GM23338 (cell line): ENCODE measurements around the gene DGKG. TPM values are rescaled to one million over a fixed set of nuclear protein-coding genes. Genes with fewer than 3 reads are reported as not detected.

Source experiments
- ATAC-seq: fragments of 200-7000 bp; cut with Tn5 transposase; 3 replicates; pipeline ENCODE4 v1.9.1; 2020
- DNase-seq: peaks from one replicate; pipeline ENCODE4 v3.0.0-alpha.2; 2015; ENCODE audit warnings: low spot score
- H2AFZ ChIP-seq: fragments of 200-600 bp; sonication (generic); 2 replicates; pipeline ENCODE4 v1.8.0; 2016; ENCODE audit warnings: antibody characterized with exemption, mild to moderate bottlenecking, moderate library complexity
- H3F3A ChIP-seq: fragments of 200-600 bp; sonication (generic); replicated peaks from 2 replicates; pipeline ENCODE4 v1.8.0; 2017; ENCODE audit warnings: antibody characterized with exemption, mixed run types, low read depth
- H3K27ac ChIP-seq: fragments of 200-600 bp; sonication (generic); 2 replicates; pipeline ENCODE4 v1.6.1; 2016; ENCODE audit warnings: low read depth
- H3K27me3 ChIP-seq: fragments of 200-600 bp; sonication (generic); 2 replicates; pipeline ENCODE4 v1.8.0; 2016; ENCODE audit warnings: mild to moderate bottlenecking, mixed run types, moderate library complexity; ENCODE audit not compliant: insufficient read depth
- H3K36me3 ChIP-seq: fragments of 200-600 bp; sonication (generic); 2 replicates; pipeline ENCODE4 v1.8.0; 2016; ENCODE audit warnings: mild to moderate bottlenecking; ENCODE audit not compliant: insufficient read depth
- H3K4me1 ChIP-seq: fragments of 200-600 bp; sonication (generic); 2 replicates; pipeline ENCODE4 v1.8.0; 2016; ENCODE audit warnings: mild to moderate bottlenecking, moderate library complexity; ENCODE audit not compliant: insufficient read depth
- H3K4me2 ChIP-seq: fragments of 200-600 bp; sonication (generic); 2 replicates; pipeline ENCODE4 v1.7.1; 2017; ENCODE audit warnings: mixed run types
- H3K4me3 ChIP-seq: fragments of 200-600 bp; sonication (generic); 2 replicates; pipeline ENCODE4 v1.6.1; 2016; ENCODE audit warnings: mixed run types
- H3K79me2 ChIP-seq: fragments of 200-600 bp; sonication (generic); replicated peaks from 2 replicates; pipeline ENCODE4 v1.8.0; 2017; ENCODE audit warnings: mild to moderate bottlenecking; ENCODE audit not compliant: insufficient read depth
- H3K9me2 ChIP-seq: fragments of 200-600 bp; sonication (generic); 2 replicates; pipeline ENCODE4 v1.8.0; 2017; ENCODE audit not compliant: insufficient read depth
- H4K20me1 ChIP-seq: fragments of 200-600 bp; sonication (generic); replicated peaks from 2 replicates; pipeline ENCODE4 v1.8.0; 2017; ENCODE audit warnings: mild to moderate bottlenecking; ENCODE audit not compliant: insufficient read depth
- H3K27ac Mint-ChIP-seq: 2 replicates; pipeline ENCODE4 v1.8.0; 2020; ENCODE audit warnings: inconsistent platforms, mild to moderate bottlenecking, moderate library complexity, mixed read lengths
- H3K27me3 Mint-ChIP-seq: 3 replicates; pipeline ENCODE4 v1.8.0; 2022; ENCODE audit warnings: low read depth, mild to moderate bottlenecking, moderate library complexity, mixed read lengths, inconsistent platforms; ENCODE audit not compliant: insufficient read depth, poor library complexity
- H3K36me3 Mint-ChIP-seq: 3 replicates; pipeline ENCODE4 v1.8.0; 2021; ENCODE audit warnings: low read depth, mild to moderate bottlenecking, inconsistent platforms, moderate library complexity, mixed read lengths
- H3K4me1 Mint-ChIP-seq: 3 replicates; pipeline ENCODE4 v1.8.0; 2020; ENCODE audit warnings: mild to moderate bottlenecking, inconsistent platforms, mixed read lengths
- H3K4me3 Mint-ChIP-seq: 3 replicates; pipeline ENCODE4 v1.8.0; 2021; ENCODE audit warnings: moderate library complexity, mild to moderate bottlenecking, inconsistent platforms, mixed read lengths
- H3K9me3 Mint-ChIP-seq: 3 replicates; pipeline ENCODE4 v1.8.0; 2020; ENCODE audit warnings: moderate library complexity, mild to moderate bottlenecking, inconsistent platforms, mixed read lengths
- CREB1 ChIP-seq: fragments of 250-450 bp; sonication (Bioruptor Pico); IDR thresholded peaks from 2 replicates; pipeline ENCODE4 v1.5.0; 2020; ENCODE audit warnings: low read depth, mild to moderate bottlenecking, moderate library complexity
- CTCF ChIP-seq, 2 experiments: fragments of 200-600 bp in 1 of 2; sonication (generic) in 1 of 2; conservative IDR thresholded peaks; 2 replicates each; pipeline versions ENCODE4 v1.5.1 to v1.6.1; 2016 to 2017; ENCODE audit warnings: antibody characterized with exemption in 2 of 2, low read depth in 2 of 2, mild to moderate bottlenecking in 2 of 2, moderate library complexity in 1 of 2
- ETS1 ChIP-seq: IDR thresholded peaks from 2 replicates; pipeline ENCODE4 v1.6.1; 2016; ENCODE audit warnings: antibody characterized with exemption
- EZH2 ChIP-seq: fragments of 200-600 bp; sonication (generic); IDR thresholded peaks from one replicate; pipeline ENCODE4 v1.8.0; 2017; ENCODE audit warnings: antibody characterized with exemption, mild to moderate bottlenecking, low read depth; ENCODE audit not compliant: unreplicated experiment
- EZH2phosphoT487 ChIP-seq: fragments of 200-600 bp; sonication (generic); IDR thresholded peaks from one replicate; pipeline ENCODE4 v1.8.1; 2018; ENCODE audit warnings: antibody characterized with exemption; ENCODE audit not compliant: unreplicated experiment
- JUNB ChIP-seq: IDR thresholded peaks from one replicate; pipeline ENCODE4 v1.6.1; 2016; ENCODE audit warnings: antibody characterized with exemption; ENCODE audit not compliant: unreplicated experiment
- NANOG ChIP-seq: IDR thresholded peaks from 2 replicates; pipeline ENCODE4 v1.6.1; 2016; ENCODE audit warnings: antibody characterized with exemption, borderline replicate concordance
- POLR2AphosphoS5 ChIP-seq: IDR thresholded peaks from 2 replicates; pipeline ENCODE4 v1.6.1; 2016; ENCODE audit warnings: antibody characterized with exemption, low read depth
- STAT1 ChIP-seq: IDR thresholded peaks from one replicate; pipeline ENCODE4 v1.6.1; 2016; ENCODE audit warnings: antibody characterized with exemption; ENCODE audit not compliant: unreplicated experiment
- ZNF114 ChIP-seq: fragments of 250-450 bp; sonication (Bioruptor Pico); IDR thresholded peaks from 2 replicates; pipeline ENCODE4 v1.5.0; 2020; ENCODE audit warnings: mild to moderate bottlenecking, moderate library complexity
- ZNF331 ChIP-seq: fragments of 250-450 bp; sonication (Bioruptor Pico); IDR thresholded peaks from 2 replicates; pipeline ENCODE4 v1.5.0; 2020; ENCODE audit warnings: low read depth, mild to moderate bottlenecking, moderate library complexity
- polyA plus RNA-seq: library from polyadenylated mRNA; unstranded; fragments of >200 nt; fragmentation: Nextera tagmentation; extraction: Ambion mirVana; gene quantifications from 2 replicates; pipeline ENCODE4 v1.2.1, GENCODE V29; 2016
- total RNA-seq: library from RNA; depleted of rRNA; stranded (reverse); fragments of >200 nt; shearing (Covaris generic); gene quantifications from 2 replicates; pipeline ENCODE4 v1.2.3, GENCODE V29; 2014
- TF ChIP-seq, protein P1 (sequence below): fragments of 250-450 bp; sonication (Bioruptor Pico); IDR thresholded peaks from 2 replicates; pipeline ENCODE4 v1.5.0; 2020; ENCODE audit warnings: mild to moderate bottlenecking, moderate library complexity
- TF ChIP-seq, protein P2 (sequence below): IDR thresholded peaks from one replicate; pipeline ENCODE4 v1.6.1; 2018; ENCODE audit warnings: antibody characterized with exemption; ENCODE audit not compliant: unreplicated experiment

The DGKG gene
- total and polyA plus RNA-seq, 2 experiments from 2014 or later: 0.14 to 0.31 TPM

DNA sequence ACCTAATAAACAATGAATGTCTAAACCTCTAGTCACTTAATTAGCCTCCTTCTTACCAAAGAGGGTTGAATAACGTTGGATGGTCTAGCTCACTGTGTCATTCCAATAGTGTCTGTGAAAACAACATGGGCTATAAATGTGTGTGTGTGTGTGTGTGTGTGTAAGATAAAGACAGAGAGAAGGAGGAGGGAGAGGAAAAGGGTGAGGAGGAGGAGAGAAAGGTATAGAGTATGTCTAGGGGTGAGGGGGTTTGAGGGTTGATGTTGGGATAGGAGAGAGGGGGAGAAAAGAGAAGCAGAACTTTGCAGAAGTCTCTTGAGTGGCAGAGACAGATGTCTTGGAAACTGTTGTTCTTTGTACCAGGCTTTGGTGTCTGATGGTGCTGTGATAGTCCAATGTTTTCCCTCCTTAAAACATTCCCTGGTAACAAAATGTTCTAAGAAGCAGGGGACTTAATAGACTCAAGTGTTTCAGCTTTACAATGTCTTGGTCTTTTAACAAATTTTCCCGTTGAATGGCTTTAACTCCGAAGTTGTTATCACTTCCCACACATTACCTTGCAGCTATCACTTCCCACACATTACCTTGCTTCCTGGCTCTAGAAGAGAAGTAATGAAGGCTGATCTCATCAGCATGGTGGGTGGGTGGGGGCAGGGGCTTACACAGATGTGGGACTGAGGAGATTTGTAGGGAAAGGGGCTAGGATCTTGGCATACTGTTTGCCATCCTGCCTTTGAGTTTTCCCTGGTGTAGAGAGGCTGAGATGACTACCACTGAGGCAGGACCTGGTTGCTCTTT is 195.3 kb downstream of the DGKG start:
- TF ChIP-seq, protein P1, sequence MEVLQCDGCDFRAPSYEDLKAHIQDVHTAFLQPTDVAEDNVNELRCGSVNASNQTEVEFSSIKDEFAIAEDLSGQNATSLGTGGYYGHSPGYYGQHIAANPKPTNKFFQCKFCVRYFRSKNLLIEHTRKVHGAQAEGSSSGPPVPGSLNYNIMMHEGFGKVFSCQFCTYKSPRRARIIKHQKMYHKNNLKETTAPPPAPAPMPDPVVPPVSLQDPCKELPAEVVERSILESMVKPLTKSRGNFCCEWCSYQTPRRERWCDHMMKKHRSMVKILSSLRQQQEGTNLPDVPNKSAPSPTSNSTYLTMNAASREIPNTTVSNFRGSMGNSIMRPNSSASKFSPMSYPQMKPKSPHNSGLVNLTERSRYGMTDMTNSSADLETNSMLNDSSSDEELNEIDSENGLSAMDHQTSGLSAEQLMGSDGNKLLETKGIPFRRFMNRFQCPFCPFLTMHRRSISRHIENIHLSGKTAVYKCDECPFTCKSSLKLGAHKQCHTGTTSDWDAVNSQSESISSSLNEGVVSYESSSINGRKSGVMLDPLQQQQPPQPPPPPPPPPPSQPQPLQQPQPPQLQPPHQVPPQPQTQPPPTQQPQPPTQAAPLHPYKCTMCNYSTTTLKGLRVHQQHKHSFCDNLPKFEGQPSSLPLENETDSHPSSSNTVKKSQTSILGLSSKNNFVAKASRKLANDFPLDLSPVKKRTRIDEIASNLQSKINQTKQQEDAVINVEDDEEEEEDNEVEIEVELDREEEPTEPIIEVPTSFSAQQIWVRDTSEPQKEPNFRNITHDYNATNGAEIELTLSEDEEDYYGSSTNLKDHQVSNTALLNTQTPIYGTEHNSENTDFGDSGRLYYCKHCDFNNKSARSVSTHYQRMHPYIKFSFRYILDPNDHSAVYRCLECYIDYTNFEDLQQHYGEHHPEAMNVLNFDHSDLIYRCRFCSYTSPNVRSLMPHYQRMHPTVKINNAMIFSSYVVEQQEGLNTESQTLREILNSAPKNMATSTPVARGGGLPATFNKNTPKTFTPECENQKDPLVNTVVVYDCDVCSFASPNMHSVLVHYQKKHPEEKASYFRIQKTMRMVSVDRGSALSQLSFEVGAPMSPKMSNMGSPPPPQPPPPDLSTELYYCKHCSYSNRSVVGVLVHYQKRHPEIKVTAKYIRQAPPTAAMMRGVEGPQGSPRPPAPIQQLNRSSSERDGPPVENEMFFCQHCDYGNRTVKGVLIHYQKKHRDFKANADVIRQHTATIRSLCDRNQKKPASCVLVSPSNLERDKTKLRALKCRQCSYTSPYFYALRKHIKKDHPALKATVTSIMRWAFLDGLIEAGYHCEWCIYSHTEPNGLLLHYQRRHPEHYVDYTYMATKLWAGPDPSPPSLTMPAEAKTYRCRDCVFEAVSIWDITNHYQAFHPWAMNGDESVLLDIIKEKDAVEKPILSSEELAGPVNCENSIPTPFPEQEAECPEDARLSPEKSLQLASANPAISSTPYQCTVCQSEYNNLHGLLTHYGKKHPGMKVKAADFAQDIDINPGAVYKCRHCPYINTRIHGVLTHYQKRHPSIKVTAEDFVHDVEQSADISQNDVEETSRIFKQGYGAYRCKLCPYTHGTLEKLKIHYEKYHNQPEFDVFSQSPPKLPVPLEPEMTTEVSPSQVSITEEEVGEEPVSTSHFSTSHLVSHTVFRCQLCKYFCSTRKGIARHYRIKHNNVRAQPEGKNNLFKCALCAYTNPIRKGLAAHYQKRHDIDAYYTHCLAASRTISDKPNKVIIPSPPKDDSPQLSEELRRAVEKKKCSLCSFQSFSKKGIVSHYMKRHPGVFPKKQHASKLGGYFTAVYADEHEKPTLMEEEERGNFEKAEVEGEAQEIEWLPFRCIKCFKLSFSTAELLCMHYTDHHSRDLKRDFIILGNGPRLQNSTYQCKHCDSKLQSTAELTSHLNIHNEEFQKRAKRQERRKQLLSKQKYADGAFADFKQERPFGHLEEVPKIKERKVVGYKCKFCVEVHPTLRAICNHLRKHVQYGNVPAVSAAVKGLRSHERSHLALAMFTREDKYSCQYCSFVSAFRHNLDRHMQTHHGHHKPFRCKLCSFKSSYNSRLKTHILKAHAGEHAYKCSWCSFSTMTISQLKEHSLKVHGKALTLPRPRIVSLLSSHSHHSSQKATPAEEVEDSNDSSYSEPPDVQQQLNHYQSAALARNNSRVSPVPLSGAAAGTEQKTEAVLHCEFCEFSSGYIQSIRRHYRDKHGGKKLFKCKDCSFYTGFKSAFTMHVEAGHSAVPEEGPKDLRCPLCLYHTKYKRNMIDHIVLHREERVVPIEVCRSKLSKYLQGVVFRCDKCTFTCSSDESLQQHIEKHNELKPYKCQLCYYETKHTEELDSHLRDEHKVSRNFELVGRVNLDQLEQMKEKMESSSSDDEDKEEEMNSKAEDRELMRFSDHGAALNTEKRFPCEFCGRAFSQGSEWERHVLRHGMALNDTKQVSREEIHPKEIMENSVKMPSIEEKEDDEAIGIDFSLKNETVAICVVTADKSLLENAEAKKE: no peak
- TF ChIP-seq NANOG: no peak
- TF ChIP-seq CTCF (conservative IDR thresholded peaks at IDR 0.05; ENCODE audit: low read depth in 2 of 2): no peak
- TF ChIP-seq ZNF114 (CRISPR knock-in tag): no peak
- no peak for TF ChIP-seq EZH2phosphoT487
- no peak for TF ChIP-seq CREB1
- TF ChIP-seq ZNF331 (CRISPR knock-in tag): no peak
- TF ChIP-seq, protein P2, sequence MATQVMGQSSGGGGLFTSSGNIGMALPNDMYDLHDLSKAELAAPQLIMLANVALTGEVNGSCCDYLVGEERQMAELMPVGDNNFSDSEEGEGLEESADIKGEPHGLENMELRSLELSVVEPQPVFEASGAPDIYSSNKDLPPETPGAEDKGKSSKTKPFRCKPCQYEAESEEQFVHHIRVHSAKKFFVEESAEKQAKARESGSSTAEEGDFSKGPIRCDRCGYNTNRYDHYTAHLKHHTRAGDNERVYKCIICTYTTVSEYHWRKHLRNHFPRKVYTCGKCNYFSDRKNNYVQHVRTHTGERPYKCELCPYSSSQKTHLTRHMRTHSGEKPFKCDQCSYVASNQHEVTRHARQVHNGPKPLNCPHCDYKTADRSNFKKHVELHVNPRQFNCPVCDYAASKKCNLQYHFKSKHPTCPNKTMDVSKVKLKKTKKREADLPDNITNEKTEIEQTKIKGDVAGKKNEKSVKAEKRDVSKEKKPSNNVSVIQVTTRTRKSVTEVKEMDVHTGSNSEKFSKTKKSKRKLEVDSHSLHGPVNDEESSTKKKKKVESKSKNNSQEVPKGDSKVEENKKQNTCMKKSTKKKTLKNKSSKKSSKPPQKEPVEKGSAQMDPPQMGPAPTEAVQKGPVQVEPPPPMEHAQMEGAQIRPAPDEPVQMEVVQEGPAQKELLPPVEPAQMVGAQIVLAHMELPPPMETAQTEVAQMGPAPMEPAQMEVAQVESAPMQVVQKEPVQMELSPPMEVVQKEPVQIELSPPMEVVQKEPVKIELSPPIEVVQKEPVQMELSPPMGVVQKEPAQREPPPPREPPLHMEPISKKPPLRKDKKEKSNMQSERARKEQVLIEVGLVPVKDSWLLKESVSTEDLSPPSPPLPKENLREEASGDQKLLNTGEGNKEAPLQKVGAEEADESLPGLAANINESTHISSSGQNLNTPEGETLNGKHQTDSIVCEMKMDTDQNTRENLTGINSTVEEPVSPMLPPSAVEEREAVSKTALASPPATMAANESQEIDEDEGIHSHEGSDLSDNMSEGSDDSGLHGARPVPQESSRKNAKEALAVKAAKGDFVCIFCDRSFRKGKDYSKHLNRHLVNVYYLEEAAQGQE: no peak
- no peak for TF ChIP-seq ETS1
- TF ChIP-seq STAT1: no peak
- no peak for TF ChIP-seq EZH2
- no peak for TF ChIP-seq JUNB
- TF ChIP-seq POLR2AphosphoS5: no peak
- Histone ChIP-seq H4K20me1 (no peaks in the 10 kb centered on the region), H3K79me2 (no peaks in the 10 kb centered on the region), H3K9me2 (no peaks in the 10 kb centered on the region), H3K27ac (no peak overlapping the region), H3K27me3 (no peaks in the 10 kb centered on the region), H2AFZ (no peak overlapping the region), H3K36me3 (no peaks in the 10 kb centered on the region), H3F3A (no peaks in the 10 kb centered on the region), H3K4me3 (no peak overlapping the region), H3K4me2 (no peak overlapping the region), H3K4me1 (no peaks in the 10 kb centered on the region)
- Mint-ChIP-seq H3K36me3 (no peaks in the 10 kb centered on the region), H3K4me1 (no peaks in the 10 kb centered on the region), H3K27ac (no peak overlapping the region; the same call in 1 of the 2 replicates), H3K27me3 (peaks cover under 1% of the 10 kb centered on the region), H3K9me3 (no peaks in the 10 kb centered on the region), H3K4me3 (no peak overlapping the region)
- ATAC-seq: no peak
- DNase-seq: no peak
